Measurements from ENCODE around the gene LTBP3. TPM values are rescaled to one million over a fixed set of nuclear protein-coding genes. Genes with fewer than 3 reads are reported as not detected.

The LTBP3 gene
- total and polyA plus RNA-seq, 9 of the 15 experiments (the other 6 are each of a cell fraction or from before 2014, with no cell fraction given): 0.06 to 20.5 (median 4.8) TPM

DNA sequence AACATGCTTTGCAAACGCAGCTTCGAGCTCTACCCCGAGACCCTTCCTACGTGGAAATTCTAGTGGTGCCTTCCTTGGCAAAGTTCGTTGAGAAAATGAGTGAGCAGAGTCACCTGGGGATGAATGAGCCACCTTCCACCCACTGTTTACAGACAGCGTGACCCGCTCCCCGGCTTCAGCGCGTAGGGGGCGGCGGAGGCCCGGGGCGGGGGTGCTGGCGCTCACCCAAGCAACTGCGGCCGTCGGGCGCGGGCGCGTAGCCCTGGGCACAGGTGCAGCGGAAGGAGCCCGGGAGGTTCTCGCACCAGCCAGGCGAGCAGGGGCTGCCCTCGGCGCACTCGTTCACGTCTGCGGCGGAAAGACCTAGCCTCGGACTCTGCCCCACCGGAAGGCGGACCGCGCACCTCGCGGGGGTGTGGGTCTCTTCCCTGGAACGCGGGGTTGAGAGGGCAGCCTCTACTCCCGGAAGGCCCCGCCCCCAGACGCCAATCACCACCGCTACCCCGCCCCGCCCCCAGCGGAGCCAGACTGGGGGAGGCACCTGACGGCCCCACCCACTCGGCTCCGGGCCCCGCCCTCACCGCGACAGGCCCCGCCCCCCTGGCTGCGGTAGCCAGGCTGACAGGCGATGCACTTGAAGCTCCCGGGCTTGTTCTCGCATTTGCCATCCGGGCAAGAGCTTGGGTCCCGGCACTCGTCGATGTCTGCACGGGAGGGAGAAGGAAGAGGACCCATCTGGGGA is 11.8 kb downstream of the LTBP3 start (continued):
- TF ChIP-seq HNRNPLL (IDR thresholded peaks at IDR 0.05; ENCODE audit: low read depth, low read length, poor library complexity, severe bottlenecking): peak; percentile 35
- peak; percentile 41 for TF ChIP-seq TFAP4 (CRISPR knock-in tag; IDR thresholded peaks at IDR 0.05; ENCODE audit: borderline replicate concordance)
- 0 out of 4 replicates have a peak, but pooled peaks of 1 of the 2 experiments have one; percentile 51 for TF ChIP-seq SIN3A (IDR thresholded peaks at IDR 0.05; ENCODE audit: borderline replicate concordance in 2 of 2, control insufficient read depth in 1 of 2, low read depth in 2 of 2, low read length in 2 of 2)
- TF ChIP-seq KDM2B (CRISPR knock-in tag; IDR thresholded peaks at IDR 0.05): 0 out of 2 replicates have a peak, but pooled peaks have one; percentile 17
- peak; percentile 63; the same call in 1 of the 2 replicates for TF ChIP-seq MTA3 (IDR thresholded peaks at IDR 0.05; ENCODE audit: borderline replicate concordance)
- no peak for TF ChIP-seq ZNF707 (CRISPR knock-in tag; conservative IDR thresholded peaks at IDR 0.05)
- TF ChIP-seq TEAD1 (CRISPR knock-in tag; IDR thresholded peaks at IDR 0.05): 0 out of 4 replicates have a peak, but pooled peaks of 1 of the 2 experiments have one; percentile 33
- peak in 1 of 2 experiments; percentile 69; a peak in 2 of 4 replicates for TF ChIP-seq MNT (conservative IDR thresholded peaks at IDR 0.05)
- TF ChIP-seq NR1H2 (CRISPR knock-in tag; IDR thresholded peaks at IDR 0.05): no peak
- TF ChIP-seq TEAD4 (IDR thresholded peaks at IDR 0.05; ENCODE audit: low read length): peak; percentile 45; the same call in 1 of the 2 replicates
- TF ChIP-seq TEAD4 (CRISPR knock-in tag; IDR thresholded peaks at IDR 0.05; ENCODE audit: borderline replicate concordance): no peak
- TF ChIP-seq NCOR1 (IDR thresholded peaks at IDR 0.05): no peak
- TF ChIP-seq ETV6 (IDR thresholded peaks at IDR 0.05; ENCODE audit: borderline replicate concordance in 1 of 2, low read depth in 2 of 2, low read length in 1 of 2): no peak
- TF ChIP-seq ETV6 (CRISPR knock-in tag; IDR thresholded peaks at IDR 0.05; ENCODE audit: borderline replicate concordance): no peak
- TF ChIP-seq MXI1 (IDR thresholded peaks at IDR 0.05; ENCODE audit: low read depth, low read length): no peak
- peak in 1 of 2 experiments; percentile 29; a peak in 1 of 4 replicates for TF ChIP-seq SRF (CRISPR knock-in tag; IDR thresholded peaks at IDR 0.05)
- peak; percentile 5 for TF ChIP-seq NEUROD1 (IDR thresholded peaks at IDR 0.05; ENCODE audit: borderline replicate concordance, low read depth, low read length, partially characterized antibody)
- TF ChIP-seq GATAD2A (IDR thresholded peaks at IDR 0.05): peak; percentile 53; the same call in 1 of the 2 replicates
- TF ChIP-seq ZEB2 (IDR thresholded peaks at IDR 0.05): 0 out of 2 replicates have a peak, but pooled peaks have one; percentile 30
- no peak for TF ChIP-seq ZBTB2 (IDR thresholded peaks at IDR 0.05)
- TF ChIP-seq ZNF217 (CRISPR knock-in tag; IDR thresholded peaks at IDR 0.05): no peak
- TF ChIP-seq FOXJ2 (tag; IDR thresholded peaks at IDR 0.05): no peak
- TF ChIP-seq DIDO1 (tag; IDR thresholded peaks at IDR 0.05; ENCODE audit: low read depth): no peak
- no peak for TF ChIP-seq POLR2AphosphoS2 (IDR thresholded peaks at IDR 0.05; ENCODE audit: low read length)
